CD14-positive monocyte (primary cell): ENCODE measurements around the gene TAF1C. TPM values are rescaled to one million over a fixed set of nuclear protein-coding genes. Genes with fewer than 3 reads are reported as not detected.

ENCODE experiments used
- DNase-seq, 3 donors: peaks; one replicate each; pipeline ENCODE4 v3.0.0-alpha.2; 2011 to 2022
- H2AFZ ChIP-seq: 2 replicates; pipeline ENCODE4 v1.6.0; 2012; ENCODE audit warnings: mild to moderate bottlenecking, low read depth, low read length, inconsistent platforms; ENCODE audit not compliant: insufficient read depth, poor library complexity, severe bottlenecking
- H3K27ac ChIP-seq, 2 donors: 1 replicate in 1 of 2; 2 replicates in 1 of 2; pipeline ENCODE4 v1.5.1; 2012 to 2013; ENCODE audit warnings: low read length in 2 of 2, control low read depth in 1 of 2, inconsistent platforms in 1 of 2, low read depth in 1 of 2, mild to moderate bottlenecking in 1 of 2
- H3K27me3 ChIP-seq, 2 donors: one replicate each; pipeline versions ENCODE4 v1.6.0 to v1.6.1; 2011 to 2013; ENCODE audit warnings: low read length in 2 of 2; ENCODE audit not compliant: control insufficient read depth in 2 of 2, insufficient read depth in 2 of 2
- H3K36me3 ChIP-seq, 2 donors: replicated peaks in 1 of 2; 1 replicate in 1 of 2; 2 replicates in 1 of 2; pipeline versions ENCODE4 v1.5.1 to v1.6.1; 2012 to 2013; ENCODE audit warnings: low read length in 2 of 2, control low read depth in 1 of 2, inconsistent platforms in 1 of 2, mild to moderate bottlenecking in 1 of 2; ENCODE audit not compliant: insufficient read depth in 2 of 2, control insufficient read depth in 1 of 2
- H3K4me1 ChIP-seq, 2 donors: 1 replicate in 1 of 2; 2 replicates in 1 of 2; pipeline versions ENCODE4 v1.5.1 to v1.6.1; 2012 to 2013; ENCODE audit warnings: low read length in 2 of 2, control low read depth in 1 of 2, inconsistent platforms in 1 of 2, mild to moderate bottlenecking in 1 of 2, moderate library complexity in 1 of 2; ENCODE audit not compliant: insufficient read depth in 2 of 2, control insufficient read depth in 1 of 2
- H3K4me2 ChIP-seq: replicated peaks from 2 replicates; pipeline ENCODE3; 2012; ENCODE audit warnings: low read length, moderate library complexity, mild to moderate bottlenecking; ENCODE audit not compliant: poor library complexity, severe bottlenecking; ENCODE audit errors: extremely low read depth
- H3K4me3 ChIP-seq, 3 experiments: fragments of 200-600 bp in 1 of 3; sonication (generic) in 1 of 3; replicated peaks in 1 of 3; 1 replicate in 2 of 3; 2 replicates in 1 of 3; pipeline ENCODE4 v1.5.1; 2011 to 2013; ENCODE audit warnings: low read length in 3 of 3, mild to moderate bottlenecking in 3 of 3, control low read depth in 2 of 3, low read depth in 2 of 3, inconsistent platforms in 1 of 3, moderate library complexity in 1 of 3
- H3K79me2 ChIP-seq: 2 replicates; pipeline ENCODE4 v1.6.0; 2012; ENCODE audit warnings: mild to moderate bottlenecking, control low read depth, inconsistent platforms, low read length, moderate library complexity; ENCODE audit not compliant: insufficient read depth
- H3K9ac ChIP-seq: 2 replicates; pipeline ENCODE4 v1.6.0; 2017; ENCODE audit warnings: low read length, mild to moderate bottlenecking; ENCODE audit not compliant: insufficient read depth, poor library complexity, severe bottlenecking
- H3K9me3 ChIP-seq, 2 donors: replicated peaks in 1 of 2; 1 replicate in 1 of 2; 2 replicates in 1 of 2; pipeline versions ENCODE4 v1.5.1 to v1.6.1; 2012 to 2013; ENCODE audit warnings: low read length in 2 of 2, control low read depth in 1 of 2; ENCODE audit not compliant: control insufficient read depth in 1 of 2, insufficient read depth in 1 of 2
- H4K20me1 ChIP-seq: 2 replicates; pipeline ENCODE4 v1.6.0; 2012; ENCODE audit warnings: mild to moderate bottlenecking, low read length, control low read depth, moderate library complexity; ENCODE audit not compliant: insufficient read depth
- H3K27ac Mint-ChIP-seq, 7 donors: one replicate each; pipeline ENCODE4 v1.8.0; 2020; ENCODE audit warnings: mild to moderate bottlenecking in 7 of 7, mixed read lengths in 7 of 7, moderate library complexity in 6 of 7, inconsistent platforms in 2 of 7
- H3K27me3 Mint-ChIP-seq, 3 donors: one replicate each; pipeline ENCODE4 v1.8.0; 2021 to 2022; ENCODE audit warnings: low read depth in 3 of 3, mild to moderate bottlenecking in 3 of 3, mixed read lengths in 3 of 3, moderate library complexity in 3 of 3, inconsistent platforms in 1 of 3
- H3K36me3 Mint-ChIP-seq, 2 donors: one replicate each; pipeline ENCODE4 v1.8.0; 2020; ENCODE audit warnings: mixed read lengths in 2 of 2, inconsistent platforms in 1 of 2, mild to moderate bottlenecking in 1 of 2
- H3K4me1 Mint-ChIP-seq: one replicate; pipeline ENCODE4 v1.8.0; 2020; ENCODE audit warnings: mild to moderate bottlenecking, mixed read lengths
- H3K4me3 Mint-ChIP-seq, 2 donors: one replicate each; pipeline ENCODE4 v1.8.0; 2020; ENCODE audit warnings: mild to moderate bottlenecking in 2 of 2, mixed read lengths in 2 of 2, moderate library complexity in 1 of 2
- H3K9me3 Mint-ChIP-seq, 7 donors: one replicate each; pipeline ENCODE4 v1.8.0; 2020 to 2022; ENCODE audit warnings: mixed read lengths in 7 of 7, mild to moderate bottlenecking in 6 of 7, moderate library complexity in 6 of 7, inconsistent platforms in 2 of 7
- CTCF ChIP-seq: fragments of 200-600 bp; IDR thresholded peaks from one replicate; pipeline ENCODE4 v1.8.0; 2022; ENCODE audit warnings: antibody characterized with exemption, mild to moderate bottlenecking
- WGBS: methylation state at CpG from one replicate; pipeline ENCODE4 v1.1.5; 2013; ENCODE audit warnings: missing lambda C conversion rate; ENCODE audit not compliant: insufficient coverage; 5-methylcytosine and 5-hydroxymethylcytosine counted together
- intact Hi-C, 2 donors: fragments of 100-400 bp; cut with micrococcal nuclease; formaldehyde crosslinking; loops; one replicate each; pipeline versions ENCODE4 v1.15.0 to v1.15.1; 2023
- polyA plus RNA-seq, 3 donors: library from polyadenylated mRNA; depleted of rRNA in 1 of 3; unstranded in 2 of 3; stranded (reverse) in 1 of 3; fragments of 300-500 nt in 2 of 3; fragments of >200 nt in 1 of 3; fragmentation: Illumina TruSeq in 2 of 3; gene quantifications; 1 replicate in 2 of 3; 2 replicates in 1 of 3; pipeline ENCODE4 v1.2.3, GENCODE V29; 2012 to 2021

TAF1C gene
- polyA plus RNA-seq, 3 donors = 4.0 to 126 (median 4.5) TPM

GRCh38 chr16:84193480-84193879, 6.6 kb upstream of the TAF1C start:
- H3K9me3 ChIP-seq = no peaks in the 10 kb centered on the region
- H3K27me3 ChIP-seq = no peaks in the 10 kb centered on the region
- no peaks in the 10 kb centered on the region for H3K79me2 ChIP-seq
- H3K9ac ChIP-seq = no peak overlapping the region
- H2AFZ ChIP-seq = no peak overlapping the region
- Mint-ChIP-seq H3K27me3 (peaks cover 0 to 14% (median 6%) of the 10 kb centered on the region in 3 donors), H3K9me3 (no peaks in the 10 kb centered on the region), H3K4me3 (no peak overlapping the region), H3K27ac (peak overlapping the region in 1 of 7 donors; percentile 20), H3K4me1 (peaks cover 12% of the 10 kb centered on the region), H3K36me3 (no peaks in the 10 kb centered on the region)
- TF ChIP-seq CTCF = no peak
- WGBS = 100% methylated on average over 4 of the region's 7 CpGs
- no peak overlapping the region for H3K4me3 ChIP-seq
- H4K20me1 ChIP-seq = no peaks in the 10 kb centered on the region
- peaks cover 3 to 9% of the 10 kb centered on the region in 2 donors for H3K4me1 ChIP-seq
- H3K4me2 ChIP-seq = no peak overlapping the region
- intact Hi-C loops = loop anchor here in 1 of 2 donors (10.0 kb wide), 1 partner anchor 49 kb away; the partner anchor contains the start of genes DNAAF1 and HSDL1
- no peak overlapping the region for H3K27ac ChIP-seq
- no peaks in the 10 kb centered on the region for H3K36me3 ChIP-seq
- DNase-seq = no peak

GRCh38 chr16:84191466-84191865, 4.6 kb upstream of the TAF1C start:
- peaks cover 4% of the 10 kb centered on the region for H3K79me2 ChIP-seq
- H3K27ac Mint-ChIP-seq = no peak overlapping the region
- peaks cover 3 to 9% of the 10 kb centered on the region in 2 donors for H3K4me1 ChIP-seq
- H3K36me3 ChIP-seq = no peaks in the 10 kb centered on the region
- no peaks in the 10 kb centered on the region for H4K20me1 ChIP-seq
- no peaks in the 10 kb centered on the region for H3K36me3 Mint-ChIP-seq
- TF ChIP-seq CTCF = no peak
- H3K27ac ChIP-seq = no peak overlapping the region
- H3K4me3 Mint-ChIP-seq = no peak overlapping the region
- intact Hi-C loops = loop anchor here in 1 of 2 donors (10.0 kb wide), 1 partner anchor 47 kb away; the partner anchor contains the start of genes DNAAF1 and HSDL1
- H3K9me3 ChIP-seq = no peaks in the 10 kb centered on the region
- no peaks in the 10 kb centered on the region for H3K9me3 Mint-ChIP-seq
- H3K27me3 ChIP-seq = no peaks in the 10 kb centered on the region
- peaks cover 0 to 14% (median 5%) of the 10 kb centered on the region in 3 donors for H3K27me3 Mint-ChIP-seq
- no peak for DNase-seq
- peaks cover 13% of the 10 kb centered on the region for H3K4me1 Mint-ChIP-seq
- H3K4me3 ChIP-seq = no peak overlapping the region
- H3K4me2 ChIP-seq = no peak overlapping the region
- 95% methylated on average over 14 of the region's 16 CpGs for WGBS
- H3K9ac ChIP-seq = no peak overlapping the region
- no peak overlapping the region for H2AFZ ChIP-seq
